ENCODE results near the gene PDE9A.

- TF ChIP-seq CTCF (IDR thresholded peaks at IDR 0.05) (no peak), POLR2A (IDR thresholded peaks at IDR 0.05) (no peak), POLR2AphosphoS5 (IDR thresholded peaks at IDR 0.05) (no peak)
These were observed 34.7 kb upstream of the PDE9A start for GRCh38 chr21:42618707-42619102.
